A673 (cell line): Measurements from ENCODE around the gene CPT1C. TPM values are rescaled to one million over a fixed set of nuclear protein-coding genes. Genes with fewer than 3 reads are reported as not detected.

Experiments
- BruUV-seq: library from RNA; stranded (reverse); fragments of 400-500 nt; replicated peaks from 2 replicates; lab custom pipeline; 2021; lab: Mats Ljungman, UMichigan
- CTCF ChIA-PET: fragments of 300-600 bp; sonication (Branson Sonifier 250); formaldehyde crosslinking; loops from one replicate; lab custom pipeline; 2022; ENCODE audit warnings: antibody characterized with exemption; lab: Charles Lee
- POLR2A ChIA-PET: fragments of 300-600 bp; sonication (Branson Sonifier 250); formaldehyde crosslinking; loops from one replicate; lab custom pipeline; 2022; ENCODE audit warnings: antibody characterized with exemption; ENCODE audit not compliant: low non-redundant PET; lab: Charles Lee
- DNase-seq: peaks from one replicate; pipeline ENCODE4 v3.0.0-alpha.2; 2015; ENCODE audit warnings: low spot score
- H3K27ac ChIP-seq: fragments of 200-600 bp; sonication (generic); 2 replicates; pipeline ENCODE4 v1.5.1; 2016; ENCODE audit warnings: mixed run types, low read depth, mild to moderate bottlenecking, mixed read lengths, antibody characterized with exemption, low read length; ENCODE audit not compliant: poor library complexity, severe bottlenecking
- H3K27me3 ChIP-seq: fragments of 200-600 bp; sonication (generic); replicated peaks from 2 replicates; pipeline ENCODE4 v1.6.1; 2017; ENCODE audit warnings: mixed run types, low read depth, mild to moderate bottlenecking, mixed read lengths, antibody characterized with exemption, low read length; ENCODE audit not compliant: insufficient read depth, poor library complexity
- H3K36me3 ChIP-seq: fragments of 200-600 bp; sonication (generic); 2 replicates; pipeline ENCODE4 v1.6.1; 2016; ENCODE audit warnings: mixed run types, mild to moderate bottlenecking, mixed read lengths, antibody characterized with exemption, low read length; ENCODE audit not compliant: insufficient read depth, poor library complexity, severe bottlenecking
- H3K4me1 ChIP-seq: fragments of 200-600 bp; sonication (generic); 2 replicates; pipeline ENCODE4 v1.6.1; 2017; ENCODE audit warnings: mixed run types, mild to moderate bottlenecking, mixed read lengths, antibody characterized with exemption, low read length; ENCODE audit not compliant: insufficient read depth, poor library complexity, severe bottlenecking
- H3K4me3 ChIP-seq: fragments of 200-600 bp; sonication (generic); 2 replicates; pipeline ENCODE4 v1.5.1; 2016; ENCODE audit warnings: low read depth, mixed run types, mild to moderate bottlenecking, mixed read lengths, low read length; ENCODE audit not compliant: poor library complexity, severe bottlenecking
- H3K9me3 ChIP-seq: fragments of 200-600 bp; sonication (generic); 2 replicates; pipeline ENCODE4 v1.6.1; 2016; ENCODE audit warnings: mixed run types, low read depth, mild to moderate bottlenecking, mixed read lengths, antibody characterized with exemption, low read length; ENCODE audit not compliant: poor library complexity, severe bottlenecking
- CTCF ChIP-seq: fragments of 300-800, 200-600 bp; sonication (generic); conservative IDR thresholded peaks from 2 replicates; pipeline ENCODE4 v1.5.1; 2017; ENCODE audit warnings: low read depth, mild to moderate bottlenecking, antibody characterized with exemption, low read length, moderate library complexity, mixed read lengths
- EZH2 ChIP-seq: fragments of 200-600 bp; sonication (generic); IDR thresholded peaks from 2 replicates; pipeline ENCODE4 v1.6.1; 2017; ENCODE audit warnings: borderline replicate concordance, low read depth, mild to moderate bottlenecking, mixed read lengths, antibody characterized with exemption, low read length; ENCODE audit not compliant: poor library complexity, severe bottlenecking
- intact Hi-C: fragments of 100-400 bp; cut with micrococcal nuclease; formaldehyde crosslinking; loops from one replicate; pipeline ENCODE4 v1.10.0; 2022; ENCODE audit not compliant: unreplicated experiment
- total RNA-seq: library from RNA; stranded (reverse); gene quantifications from 2 replicates; pipeline ENCODE4 v1.2.3, GENCODE V29; 2021

Gene CPT1C
- total RNA-seq, 1 experiment from 2014 or later, result 23.3 TPM

DNA sequence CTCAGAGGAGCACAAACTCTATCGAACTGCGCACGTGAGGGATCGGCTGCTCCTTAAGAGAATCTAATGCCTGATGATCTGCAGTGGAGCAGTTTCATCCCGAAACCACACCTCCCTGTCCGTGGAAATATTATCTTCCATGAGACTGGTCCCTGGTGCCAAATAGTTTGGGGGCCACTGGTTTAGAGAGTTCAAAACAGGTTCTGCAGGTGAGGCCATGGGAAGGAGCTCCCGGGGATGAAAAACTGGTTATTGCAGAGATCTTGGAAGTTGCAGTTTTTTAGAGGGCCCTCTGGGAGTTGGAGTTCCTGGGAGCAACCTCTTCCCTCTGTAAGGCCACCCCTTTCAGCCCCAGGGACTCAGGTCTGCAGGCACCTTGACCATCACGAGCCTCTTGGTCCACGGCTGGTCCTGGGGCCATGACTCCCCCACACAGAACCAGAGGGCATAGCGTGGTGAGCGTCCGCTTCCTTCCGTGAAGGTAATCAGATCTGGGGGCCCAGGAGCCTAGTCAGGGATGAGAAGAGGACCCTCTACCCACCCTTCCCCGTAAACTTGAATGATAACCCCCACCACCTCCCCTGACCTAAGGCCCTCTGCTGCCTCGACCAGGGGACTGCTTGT lies 30.5 kb upstream of the CPT1C start:
- CTCF ChIA-PET, result interaction anchor here (0.6 kb wide), 1 partner anchor 158 kb away, joined by 3 read pairs; the partner anchor contains the start of gene MED25
- Histone ChIP-seq H3K4me1 (peaks cover 7% of the 10 kb centered on the region), H3K4me3 (no peak overlapping the region), H3K9me3 (no peaks in the 10 kb centered on the region), H3K27ac (no peak overlapping the region), H3K36me3 (peaks cover 62% of the 10 kb centered on the region), H3K27me3 (no peaks in the 10 kb centered on the region)
- no peak for DNase-seq
- intact Hi-C loops, result no loop called here
- TF ChIP-seq EZH2 (no peak), CTCF (no peak)
- POLR2A ChIA-PET, result no interaction called here
- BruUV-seq, result no TSS peak

DNA sequence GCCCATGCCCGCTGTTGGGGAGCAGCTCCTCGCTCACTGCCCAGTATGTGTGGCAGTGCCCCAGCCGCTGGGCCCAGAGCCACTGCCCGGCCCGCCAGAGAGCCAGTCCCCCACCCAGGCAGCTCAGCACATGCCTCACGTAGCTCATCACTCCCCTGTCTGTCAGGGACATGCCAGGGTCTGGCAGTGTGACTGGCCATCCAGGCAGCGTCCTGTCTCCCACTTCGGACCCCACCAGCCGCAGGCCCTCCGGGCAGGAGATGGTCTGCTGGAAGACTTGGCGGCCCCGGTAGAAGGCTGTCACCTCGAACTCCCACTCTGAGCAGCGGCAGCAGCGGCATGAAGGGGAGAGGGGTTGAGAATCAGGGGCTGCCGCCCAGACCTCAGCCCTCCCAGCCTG lies 28.9 kb upstream of the CPT1C start:
- POLR2A ChIA-PET, result interaction anchor here (0.7 kb wide), 1 partner anchor 22 kb away, joined by 4 read pairs; no protein-coding TSS in a partner anchor
- Histone ChIP-seq H3K9me3 (no peaks in the 10 kb centered on the region), H3K4me1 (peaks cover 12% of the 10 kb centered on the region), H3K4me3 (no peak overlapping the region), H3K27me3 (no peaks in the 10 kb centered on the region), H3K36me3 (peaks cover 51% of the 10 kb centered on the region), H3K27ac (no peak overlapping the region)
- CTCF ChIA-PET, result no interaction called here
- no TSS peak for BruUV-seq
- no peak for DNase-seq
- intact Hi-C loops, result no loop called here
- TF ChIP-seq EZH2, result no peak
- no peak for TF ChIP-seq CTCF

GRCh38 chr19:49663224-49663623 lies 27.7 kb upstream of the CPT1C start:
- peaks cover 41% of the 10 kb centered on the region for H3K36me3 ChIP-seq
- peaks cover 17% of the 10 kb centered on the region for H3K4me1 ChIP-seq
- intact Hi-C loops, result no loop called here
- no peak for TF ChIP-seq CTCF
- no peak for TF ChIP-seq EZH2
- CTCF ChIA-PET, result no interaction called here
- no peak for DNase-seq
- no peak overlapping the region for H3K4me3 ChIP-seq
- POLR2A ChIA-PET, result no interaction called here
- no peak overlapping the region for H3K27ac ChIP-seq
- no peaks in the 10 kb centered on the region for H3K9me3 ChIP-seq
- no peaks in the 10 kb centered on the region for H3K27me3 ChIP-seq
- BruUV-seq, result no TSS peak
